HEK293 (cell line): ENCODE measurements around the gene MITF.
A peak's percentile ranks its signal among the peaks of the same experiment; 100 is the strongest.

ENCODE experiments used
- CTCF ChIA-PET: fragments of 350-600 bp; formaldehyde crosslinking; extraction: SDS; loops from one replicate; lab custom pipeline; 2021; ENCODE audit warnings: antibody characterized with exemption; lab: Yijun Ruan, JAX
- POLR2A ChIA-PET: fragments of 300-600 bp; formaldehyde crosslinking; extraction: SDS; loops from one replicate; lab custom pipeline; 2020; ENCODE audit warnings: antibody characterized with exemption, inconsistent platforms; lab: Yijun Ruan, JAX
- H3K27ac ChIP-seq: fragments of 200-500 bp; sonication (Bioruptor generic); 2 replicates; pipeline ENCODE4 v1.5.1; 2014; ENCODE audit warnings: low read depth, low read length, control low read depth, inconsistent platforms; ENCODE audit errors: extremely low read depth
- H3K36me3 ChIP-seq, 2 experiments: fragments of 200-500 bp in 1 of 2; sonication (Bioruptor generic) in 1 of 2; 1 replicate in 1 of 2; 2 replicates in 1 of 2; pipeline ENCODE4 v1.5.1; 2014 to 2017; ENCODE audit warnings: inconsistent platforms in 2 of 2, low read length in 2 of 2; ENCODE audit not compliant: control insufficient read depth in 2 of 2, insufficient read depth in 1 of 2
- H3K4me1 ChIP-seq: fragments of 200-500 bp; sonication (Bioruptor generic); 2 replicates; pipeline ENCODE4 v1.5.1; 2014; ENCODE audit warnings: mild to moderate bottlenecking, low read length, inconsistent platforms; ENCODE audit not compliant: control insufficient read depth, insufficient read depth
- H3K4me3 ChIP-seq: 2 replicates; pipeline ENCODE4 v1.5.1; 2011; ENCODE audit warnings: low read depth, mild to moderate bottlenecking, control low read depth, low read length, moderate library complexity
- H3K9me3 ChIP-seq: fragments of 200-500 bp; sonication (Bioruptor generic); 2 replicates; pipeline ENCODE4 v1.5.1; 2014; ENCODE audit warnings: low read depth, low read length, inconsistent platforms; ENCODE audit not compliant: control insufficient read depth, insufficient read depth
- GLIS1 ChIP-seq: fragments of 450-650 bp; formaldehyde crosslinking; IDR thresholded peaks from 2 replicates; pipeline ENCODE4 v1.5.1; 2016; ENCODE audit warnings: missing biosample characterization, missing genetic modification characterization
- KLF9 ChIP-seq: fragments of 450-650 bp; formaldehyde crosslinking; IDR thresholded peaks from 2 replicates; pipeline ENCODE4 v1.5.1; 2016; ENCODE audit warnings: missing biosample characterization, missing genetic modification characterization, low read depth
- PRDM1 ChIP-seq: fragments of 450-650 bp; formaldehyde crosslinking; IDR thresholded peaks from 2 replicates; pipeline ENCODE4; 2016; ENCODE audit warnings: missing biosample characterization, missing genetic modification characterization
- SP2 ChIP-seq: fragments of 450-650 bp; formaldehyde crosslinking; IDR thresholded peaks from 2 replicates; pipeline ENCODE4 v1.5.1; 2016; ENCODE audit warnings: missing biosample characterization, missing genetic modification characterization
- SP3 ChIP-seq: fragments of 450-650 bp; formaldehyde crosslinking; IDR thresholded peaks from 2 replicates; pipeline ENCODE4 v1.5.1; 2016; ENCODE audit warnings: missing biosample characterization, missing genetic modification characterization
- ZBTB11 ChIP-seq: fragments of 450-650 bp; formaldehyde crosslinking; conservative IDR thresholded peaks from 2 replicates; pipeline ENCODE4 v1.5.1; 2016; ENCODE audit warnings: low read depth, missing biosample characterization, missing genetic modification characterization
- ZBTB21 ChIP-seq: fragments of 450-650 bp; formaldehyde crosslinking; IDR thresholded peaks from 2 replicates; pipeline ENCODE4 v1.5.1; 2017; ENCODE audit warnings: missing biosample characterization, missing genetic modification characterization
- ZFP37 ChIP-seq: fragments of 450-650 bp; formaldehyde crosslinking; IDR thresholded peaks from 2 replicates; pipeline ENCODE4 v1.5.1; 2016; ENCODE audit warnings: missing biosample characterization, missing genetic modification characterization
- ZNF214 ChIP-seq: fragments of 450-650 bp; formaldehyde crosslinking; IDR thresholded peaks from 2 replicates; pipeline ENCODE4 v1.5.1; 2017; ENCODE audit warnings: missing biosample characterization, mild to moderate bottlenecking, missing genetic modification characterization, borderline replicate concordance
- ZNF239 ChIP-seq: fragments of 450-650 bp; formaldehyde crosslinking; IDR thresholded peaks from 2 replicates; pipeline ENCODE4 v1.5.1; 2016; ENCODE audit warnings: missing biosample characterization, missing genetic modification characterization
- ZNF274 ChIP-seq, 2 experiments: fragments of 200-500 bp in 1 of 2; fragments of 450-650 bp in 1 of 2; sonication (Bioruptor generic) in 1 of 2; formaldehyde crosslinking in 1 of 2; IDR thresholded peaks; 2 replicates each; pipeline versions ENCODE4 v1.5.1 to v1.6.1; 2014 to 2016; ENCODE audit warnings: borderline replicate concordance in 1 of 2, inconsistent platforms in 1 of 2, low read length in 1 of 2, missing biosample characterization in 1 of 2, missing genetic modification characterization in 1 of 2
- ZNF292 ChIP-seq: fragments of 450-650 bp; formaldehyde crosslinking; IDR thresholded peaks from 2 replicates; pipeline ENCODE4 v1.5.1; 2016; ENCODE audit warnings: low read depth, missing biosample characterization, missing genetic modification characterization, borderline replicate concordance
- ZNF449 ChIP-seq: fragments of 450-650 bp; formaldehyde crosslinking; IDR thresholded peaks from 2 replicates; pipeline ENCODE4 v1.5.1; 2017; ENCODE audit warnings: missing biosample characterization, mild to moderate bottlenecking, missing genetic modification characterization, moderate library complexity
- ZSCAN16 ChIP-seq: fragments of 450-650 bp; formaldehyde crosslinking; IDR thresholded peaks from 2 replicates; pipeline ENCODE4 v1.5.1; 2016; ENCODE audit warnings: missing biosample characterization, missing genetic modification characterization
- TF ChIP-seq, protein P1 (sequence below): fragments of 450-650 bp; formaldehyde crosslinking; IDR thresholded peaks from 2 replicates; pipeline ENCODE4 v1.5.1; 2016; ENCODE audit warnings: missing biosample characterization, missing genetic modification characterization
- TF ChIP-seq, protein P2 (sequence below): fragments of 450-650 bp; formaldehyde crosslinking; IDR thresholded peaks from 2 replicates; pipeline ENCODE4 v1.5.1; 2016; ENCODE audit warnings: missing biosample characterization, missing genetic modification characterization
- TF ChIP-seq, protein P3 (sequence below): fragments of 450-650 bp; formaldehyde crosslinking; IDR thresholded peaks from 2 replicates; pipeline ENCODE4 v1.5.1; 2016; ENCODE audit warnings: missing biosample characterization, missing genetic modification characterization
- TF ChIP-seq, protein P4 (sequence below): fragments of 450-650 bp; IDR thresholded peaks from 2 replicates; pipeline ENCODE4 v1.5.1; 2018; ENCODE audit warnings: missing biosample characterization, missing genetic modification characterization

The MITF gene

GRCh38 chr3:69723389-69723788 is 15.9 kb upstream of the MITF start:
- POLR2A ChIA-PET, result no interaction called here
- CTCF ChIA-PET, result no interaction called here
- no peaks in the 10 kb centered on the region for H3K36me3 ChIP-seq

DNA sequence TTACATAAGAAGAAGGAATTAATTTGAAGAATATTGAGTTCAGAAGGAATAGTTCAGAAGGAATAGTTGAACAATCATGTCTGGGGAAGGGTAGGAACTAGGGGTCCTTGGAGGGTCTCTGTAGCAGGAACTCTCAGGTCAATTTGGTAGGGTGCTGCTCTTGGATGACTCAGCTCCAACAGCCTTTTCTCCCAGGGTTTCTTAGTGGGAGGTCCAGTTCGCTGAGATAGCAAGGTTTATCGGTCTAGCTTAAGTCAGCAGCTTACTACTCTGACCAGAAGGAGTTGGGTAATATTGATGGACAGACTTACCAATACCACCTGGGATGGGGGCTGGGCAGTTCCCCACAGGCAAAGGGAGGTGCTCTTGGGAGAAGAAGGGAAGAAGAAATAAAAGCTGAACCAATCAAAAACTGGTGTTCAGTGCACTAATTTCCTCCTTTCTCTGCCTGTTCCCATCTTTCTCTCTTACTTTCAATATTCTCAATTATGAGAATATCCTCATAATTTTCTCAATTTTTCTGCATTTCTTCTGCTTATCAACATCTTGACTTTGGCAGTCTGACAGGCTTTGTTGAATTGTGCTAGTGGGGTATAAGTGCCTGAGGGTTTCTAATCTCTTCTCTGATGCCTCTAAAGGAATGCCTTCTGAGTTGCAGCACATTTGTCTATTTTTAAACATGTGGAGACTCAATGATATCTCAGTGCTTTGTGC is 14.4 kb upstream of the MITF start:
- H3K27ac ChIP-seq, result no peak overlapping the region
- no peaks in the 10 kb centered on the region for H3K36me3 ChIP-seq
- no peaks in the 10 kb centered on the region for H3K9me3 ChIP-seq
- H3K4me1 ChIP-seq, result no peaks in the 10 kb centered on the region
- ChIA-PET CTCF (interaction anchor here (1.0 kb wide), 1 partner anchor 29 kb away, joined by 3 read pairs; no protein-coding TSS in a partner anchor), POLR2A (no interaction called here)
- peak; percentile 51 for TF ChIP-seq GLIS1 (tag by site-specific recombination)
- TF ChIP-seq, protein P1, sequence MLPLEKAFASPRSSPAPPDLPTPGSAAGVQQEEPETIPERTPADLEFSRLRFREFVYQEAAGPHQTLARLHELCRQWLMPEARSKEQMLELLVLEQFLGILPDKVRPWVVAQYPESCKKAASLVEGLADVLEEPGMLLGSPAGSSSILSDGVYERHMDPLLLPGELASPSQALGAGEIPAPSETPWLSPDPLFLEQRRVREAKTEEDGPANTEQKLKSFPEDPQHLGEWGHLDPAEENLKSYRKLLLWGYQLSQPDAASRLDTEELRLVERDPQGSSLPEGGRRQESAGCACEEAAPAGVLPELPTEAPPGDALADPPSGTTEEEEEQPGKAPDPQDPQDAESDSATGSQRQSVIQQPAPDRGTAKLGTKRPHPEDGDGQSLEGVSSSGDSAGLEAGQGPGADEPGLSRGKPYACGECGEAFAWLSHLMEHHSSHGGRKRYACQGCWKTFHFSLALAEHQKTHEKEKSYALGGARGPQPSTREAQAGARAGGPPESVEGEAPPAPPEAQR (tag by site-specific recombination), result no peak
- H3K4me3 ChIP-seq, result no peak overlapping the region

More at GRCh38 chr3:69723389-69723788, 15.9 kb upstream of the MITF start:
- Histone ChIP-seq H3K27ac (no peak overlapping the region), H3K4me3 (no peak overlapping the region), H3K4me1 (no peaks in the 10 kb centered on the region), H3K9me3 (no peaks in the 10 kb centered on the region)
- no peak for TF ChIP-seq SP3 (tag by site-specific recombination)
- no peak for TF ChIP-seq SP2 (tag by site-specific recombination)
- no peak for TF ChIP-seq ZBTB21 (tag by site-specific recombination)
- TF ChIP-seq, protein P2, sequence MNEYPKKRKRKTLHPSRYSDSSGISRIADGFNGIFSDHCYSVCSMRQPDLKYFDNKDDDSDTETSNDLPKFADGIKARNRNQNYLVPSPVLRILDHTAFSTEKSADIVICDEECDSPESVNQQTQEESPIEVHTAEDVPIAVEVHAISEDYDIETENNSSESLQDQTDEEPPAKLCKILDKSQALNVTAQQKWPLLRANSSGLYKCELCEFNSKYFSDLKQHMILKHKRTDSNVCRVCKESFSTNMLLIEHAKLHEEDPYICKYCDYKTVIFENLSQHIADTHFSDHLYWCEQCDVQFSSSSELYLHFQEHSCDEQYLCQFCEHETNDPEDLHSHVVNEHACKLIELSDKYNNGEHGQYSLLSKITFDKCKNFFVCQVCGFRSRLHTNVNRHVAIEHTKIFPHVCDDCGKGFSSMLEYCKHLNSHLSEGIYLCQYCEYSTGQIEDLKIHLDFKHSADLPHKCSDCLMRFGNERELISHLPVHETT, result no peak
- TF ChIP-seq, protein P3, sequence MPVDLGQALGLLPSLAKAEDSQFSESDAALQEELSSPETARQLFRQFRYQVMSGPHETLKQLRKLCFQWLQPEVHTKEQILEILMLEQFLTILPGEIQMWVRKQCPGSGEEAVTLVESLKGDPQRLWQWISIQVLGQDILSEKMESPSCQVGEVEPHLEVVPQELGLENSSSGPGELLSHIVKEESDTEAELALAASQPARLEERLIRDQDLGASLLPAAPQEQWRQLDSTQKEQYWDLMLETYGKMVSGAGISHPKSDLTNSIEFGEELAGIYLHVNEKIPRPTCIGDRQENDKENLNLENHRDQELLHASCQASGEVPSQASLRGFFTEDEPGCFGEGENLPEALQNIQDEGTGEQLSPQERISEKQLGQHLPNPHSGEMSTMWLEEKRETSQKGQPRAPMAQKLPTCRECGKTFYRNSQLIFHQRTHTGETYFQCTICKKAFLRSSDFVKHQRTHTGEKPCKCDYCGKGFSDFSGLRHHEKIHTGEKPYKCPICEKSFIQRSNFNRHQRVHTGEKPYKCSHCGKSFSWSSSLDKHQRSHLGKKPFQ (tag by site-specific recombination), result no peak
- TF ChIP-seq PRDM1 (tag by site-specific recombination), result peak; percentile 10; the same call in 1 of the 2 replicates
- TF ChIP-seq, protein P4, sequence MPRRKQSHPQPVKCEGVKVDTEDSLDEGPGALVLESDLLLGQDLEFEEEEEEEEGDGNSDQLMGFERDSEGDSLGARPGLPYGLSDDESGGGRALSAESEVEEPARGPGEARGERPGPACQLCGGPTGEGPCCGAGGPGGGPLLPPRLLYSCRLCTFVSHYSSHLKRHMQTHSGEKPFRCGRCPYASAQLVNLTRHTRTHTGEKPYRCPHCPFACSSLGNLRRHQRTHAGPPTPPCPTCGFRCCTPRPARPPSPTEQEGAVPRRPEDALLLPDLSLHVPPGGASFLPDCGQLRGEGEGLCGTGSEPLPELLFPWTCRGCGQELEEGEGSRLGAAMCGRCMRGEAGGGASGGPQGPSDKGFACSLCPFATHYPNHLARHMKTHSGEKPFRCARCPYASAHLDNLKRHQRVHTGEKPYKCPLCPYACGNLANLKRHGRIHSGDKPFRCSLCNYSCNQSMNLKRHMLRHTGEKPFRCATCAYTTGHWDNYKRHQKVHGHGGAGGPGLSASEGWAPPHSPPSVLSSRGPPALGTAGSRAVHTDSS (tag by site-specific recombination), result no peak
- no peak for TF ChIP-seq ZNF292 (tag by site-specific recombination)

- Histone ChIP-seq H3K4me1 (no peaks in the 10 kb centered on the region), H3K9me3 (no peaks in the 10 kb centered on the region), H3K27ac (no peak overlapping the region), H3K36me3 (no peaks in the 10 kb centered on the region), H3K4me3 (no peak overlapping the region)
- POLR2A ChIA-PET, result no interaction called here
- CTCF ChIA-PET, result no interaction called here
- no peak for TF ChIP-seq KLF9
- no peak for TF ChIP-seq ZNF274 (IDR thresholded peaks at IDR 0.05; ENCODE audit: low read length)
- TF ChIP-seq ZNF274 (tag by site-specific recombination; IDR thresholded peaks at IDR 0.05; ENCODE audit: borderline replicate concordance), result no peak
- no peak for TF ChIP-seq ZBTB11
- no peak for TF ChIP-seq ZFP37 (tag by site-specific recombination)
- TF ChIP-seq ZNF239, result no peak
- no peak for TF ChIP-seq ZSCAN16
- no peak for TF ChIP-seq ZNF449 (tag by site-specific recombination)
- no peak for TF ChIP-seq ZNF214 (tag by site-specific recombination)
These were observed 13.2 kb upstream of the MITF start for GRCh38 chr3:69725994-69726571.
